Kidney (tissue), 14 donors: Measurements from ENCODE around the gene PLTP. TPM values are rescaled to one million over a fixed set of nuclear protein-coding genes. Genes with fewer than 3 reads are reported as not detected.

Source experiments
- DNase-seq, 5 donors: peaks; one replicate each; pipeline ENCODE4 v3.0.0-alpha.2; 2013 to 2020
- FAIRE-seq: peaks from 2 replicates; lab custom pipeline; 2012; peaks lifted over from hg19 to GRCh38; lab: Jason Lieb, UNC
- H3K27ac ChIP-seq, 2 donors: one replicate each; pipeline ENCODE4 v1.7.0; 2013; ENCODE audit warnings: low read depth in 2 of 2, low read length in 2 of 2, inconsistent platforms in 1 of 2
- H3K27me3 ChIP-seq: one replicate; pipeline ENCODE4 v1.7.1; 2013; ENCODE audit warnings: low read length, inconsistent platforms; ENCODE audit not compliant: control insufficient read depth, insufficient read depth
- H3K36me3 ChIP-seq, 3 donors: one replicate each; pipeline versions ENCODE4 v1.7.0 to v1.7.1; 2013; ENCODE audit warnings: low read length in 3 of 3, control low read depth in 1 of 3, inconsistent platforms in 1 of 3; ENCODE audit not compliant: insufficient read depth in 3 of 3, control insufficient read depth in 2 of 3
- H3K4me1 ChIP-seq, 3 donors: one replicate each; pipeline versions ENCODE4 v1.7.0 to v1.7.1; 2013; ENCODE audit warnings: low read length in 3 of 3, inconsistent platforms in 1 of 3, low read depth in 1 of 3; ENCODE audit not compliant: control insufficient read depth in 2 of 3, insufficient read depth in 2 of 3
- H3K4me3 ChIP-seq, 3 donors: one replicate each; pipeline versions ENCODE4 v1.7.0 to v1.8.1; 2013; ENCODE audit warnings: low read length in 3 of 3, control low read depth in 1 of 3, inconsistent platforms in 1 of 3
- H3K9ac ChIP-seq, 3 donors: one replicate each; pipeline versions ENCODE4 v1.7.0 to v1.7.1; 2013; ENCODE audit warnings: low read length in 3 of 3, control low read depth in 1 of 3, inconsistent platforms in 1 of 3
- H3K9me3 ChIP-seq, 3 donors: one replicate each; pipeline versions ENCODE4 v1.7.0 to v1.7.1; 2013; ENCODE audit warnings: low read length in 3 of 3, control low read depth in 1 of 3, inconsistent platforms in 1 of 3; ENCODE audit not compliant: control insufficient read depth in 2 of 3, insufficient read depth in 1 of 3
- intact Hi-C: fragments of 100-400 bp; cut with DNase I; formaldehyde crosslinking; loops from one replicate; pipeline ENCODE4 v1.11.1; 2022
- polyA plus RNA-seq: library from polyadenylated mRNA; stranded (reverse); fragments of 350-450 nt; fragmentation: Illumina TruSeq; extraction: RNeasy Lipid Tissue Mini Kit (QIAGEN cat#74804); gene quantifications from one replicate; pipeline ENCODE4 v1.2.3, GENCODE V29; 2014; ENCODE audit warnings: low read depth, low replicate concordance; ENCODE audit not compliant: insufficient read depth
- total RNA-seq: library from RNA; stranded (reverse); fragmentation: NEBNext Ultra II Directional; extraction: Animal tissue kit (Norgen Biotek cat#: 25700); gene quantifications from one replicate; pipeline ENCODE4 v1.2.1, GENCODE V29; 2021
- TF ChIP-seq, protein P1 (sequence below): IDR thresholded peaks from 3 replicates; pipeline ENCODE4 v1.5.1; 2012; ENCODE audit warnings: mild to moderate bottlenecking, moderate library complexity, borderline replicate concordance; ENCODE audit not compliant: insufficient read depth; ENCODE audit errors: extremely low read depth
- donor health status: control.
- donor health status: control.
- donor health status: control.
- donor health status: control.
- donor health status: control.
- donor health status: DM: yes; HTN: yes; CAD: no.
- donor health status: Normal renal cell carcinoma (clear cell type).

PLTP gene
- total and polyA plus RNA-seq, 2 donors from 2014 or later = 345 to 790 TPM

DNA sequence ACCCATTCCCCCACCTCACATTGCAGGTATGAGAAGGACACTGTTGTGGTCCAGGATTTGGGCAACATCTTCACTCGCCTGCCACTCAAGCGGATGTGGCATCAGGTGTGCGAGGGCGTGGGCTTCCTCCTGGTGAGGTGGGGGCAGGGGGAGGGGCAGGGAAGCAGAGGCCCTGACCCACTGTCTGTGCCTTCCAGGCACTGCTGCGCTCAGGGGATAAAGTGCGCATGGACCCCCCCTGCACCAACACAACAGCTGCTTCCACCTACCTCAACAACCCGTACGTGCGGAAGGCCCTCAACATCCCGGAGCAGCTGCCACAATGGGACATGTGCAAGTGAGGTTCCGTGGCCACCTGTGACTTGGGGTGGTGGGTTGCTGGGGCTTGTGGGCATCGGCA lies 17.2 kb downstream of the PLTP start:
- H3K9me3 ChIP-seq = no peaks in the 10 kb centered on the region
- FAIRE-seq (no peak), DNase-seq (peak in 1 of 5 donors; percentile 64)
- no peak overlapping the region for H3K4me3 ChIP-seq
- H3K9ac ChIP-seq = no peak overlapping the region
- H3K27ac ChIP-seq = no peak overlapping the region
- no peaks in the 10 kb centered on the region for H3K27me3 ChIP-seq
- TF ChIP-seq, protein P1, sequence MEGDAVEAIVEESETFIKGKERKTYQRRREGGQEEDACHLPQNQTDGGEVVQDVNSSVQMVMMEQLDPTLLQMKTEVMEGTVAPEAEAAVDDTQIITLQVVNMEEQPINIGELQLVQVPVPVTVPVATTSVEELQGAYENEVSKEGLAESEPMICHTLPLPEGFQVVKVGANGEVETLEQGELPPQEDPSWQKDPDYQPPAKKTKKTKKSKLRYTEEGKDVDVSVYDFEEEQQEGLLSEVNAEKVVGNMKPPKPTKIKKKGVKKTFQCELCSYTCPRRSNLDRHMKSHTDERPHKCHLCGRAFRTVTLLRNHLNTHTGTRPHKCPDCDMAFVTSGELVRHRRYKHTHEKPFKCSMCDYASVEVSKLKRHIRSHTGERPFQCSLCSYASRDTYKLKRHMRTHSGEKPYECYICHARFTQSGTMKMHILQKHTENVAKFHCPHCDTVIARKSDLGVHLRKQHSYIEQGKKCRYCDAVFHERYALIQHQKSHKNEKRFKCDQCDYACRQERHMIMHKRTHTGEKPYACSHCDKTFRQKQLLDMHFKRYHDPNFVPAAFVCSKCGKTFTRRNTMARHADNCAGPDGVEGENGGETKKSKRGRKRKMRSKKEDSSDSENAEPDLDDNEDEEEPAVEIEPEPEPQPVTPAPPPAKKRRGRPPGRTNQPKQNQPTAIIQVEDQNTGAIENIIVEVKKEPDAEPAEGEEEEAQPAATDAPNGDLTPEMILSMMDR = no peak
- peaks cover 0 to 20% (median 0%) of the 10 kb centered on the region in 3 donors for H3K4me1 ChIP-seq
- H3K36me3 ChIP-seq = peaks cover 5 to 29% (median 25%) of the 10 kb centered on the region in 3 donors
- intact Hi-C loops = no loop called here

DNA sequence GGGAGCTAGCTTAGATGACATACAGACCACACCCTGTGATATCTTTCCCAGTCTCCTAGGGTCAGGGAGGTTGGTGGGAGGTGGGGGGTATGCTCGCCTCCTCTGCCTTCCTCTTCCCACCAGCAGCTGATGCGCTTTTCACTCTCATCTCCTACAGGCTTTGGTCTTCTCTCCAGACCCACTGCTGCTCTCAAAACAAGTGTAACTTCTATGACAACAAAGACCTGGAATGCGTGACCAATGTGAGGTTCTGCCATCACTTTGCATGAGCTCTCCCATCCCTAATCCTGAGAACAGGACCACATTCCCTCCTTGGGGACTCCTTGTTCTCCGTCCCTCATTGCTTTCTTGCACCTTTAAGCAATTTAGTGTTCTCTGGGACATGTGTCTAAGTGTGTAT lies 18.1 kb downstream of the PLTP start:
- Histone ChIP-seq H3K27ac (no peak overlapping the region), H3K27me3 (no peaks in the 10 kb centered on the region), H3K9me3 (no peaks in the 10 kb centered on the region), H3K9ac (no peak overlapping the region), H3K4me3 (no peak overlapping the region), H3K4me1 (peaks cover 0 to 25% (median 0%) of the 10 kb centered on the region in 3 donors), H3K36me3 (peaks cover 2 to 28% (median 25%) of the 10 kb centered on the region in 3 donors)
- DNase-seq = peak in 1 of 5 donors; percentile 17
- no peak for FAIRE-seq
- TF ChIP-seq, protein P1 = no peak
- intact Hi-C loops = no loop called here

DNA sequence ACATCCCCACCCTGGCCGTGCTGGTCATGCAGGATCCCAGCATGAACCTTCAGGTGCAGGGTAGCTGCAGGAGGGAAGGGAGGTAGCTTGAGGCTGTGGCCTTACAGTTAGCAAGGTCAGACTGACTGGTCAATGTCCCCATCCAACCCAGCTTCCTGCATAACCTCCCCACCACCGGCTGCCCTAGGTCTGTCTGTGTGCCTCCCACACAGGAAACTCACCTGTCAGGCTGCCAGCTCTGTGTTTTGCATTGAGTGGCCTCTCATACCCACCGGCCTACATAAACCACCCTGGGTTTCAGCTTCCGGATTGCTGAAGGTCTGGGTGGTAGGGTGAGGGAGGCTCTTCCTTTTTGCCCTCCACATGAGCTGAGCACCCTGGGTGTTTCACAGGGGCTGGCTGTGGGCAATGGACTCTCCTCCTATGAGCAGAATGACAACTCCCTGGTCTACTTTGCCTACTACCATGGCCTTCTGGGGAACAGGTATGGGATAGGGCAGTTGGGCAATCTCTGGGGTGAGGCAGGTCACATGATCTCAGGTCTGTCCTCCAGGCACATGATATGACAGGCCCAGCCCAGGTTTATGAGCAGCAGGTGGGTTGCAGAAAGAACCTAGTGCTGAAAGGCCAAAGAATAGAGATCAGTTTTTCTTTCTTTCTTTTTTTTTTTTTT lies 19.0 kb downstream of the PLTP start:
- FAIRE-seq (no peak), DNase-seq (peak in 1 of 5 donors; percentile 72)
- H3K4me1 ChIP-seq = peaks cover 0 to 30% (median 0%) of the 10 kb centered on the region in 3 donors
- peak overlapping the region in 1 of 3 donors; percentile 72 for H3K4me3 ChIP-seq
- H3K36me3 ChIP-seq = peaks cover 2 to 32% (median 25%) of the 10 kb centered on the region in 3 donors
- intact Hi-C loops = no loop called here
- H3K9ac ChIP-seq = no peak overlapping the region
- TF ChIP-seq, protein P1 = no peak
- no peaks in the 10 kb centered on the region for H3K27me3 ChIP-seq
- no peaks in the 10 kb centered on the region for H3K9me3 ChIP-seq
- H3K27ac ChIP-seq = no peak overlapping the region
